K562 (cell line): Measurements from ENCODE around the gene TMTC4.

Source experiments
- MYC ChIP-seq, 2 experiments: fragments of 250-450 bp in 1 of 2; sonication (Bioruptor Pico) in 1 of 2; IDR thresholded peaks; 2 replicates each; pipeline versions ENCODE4 v1.5.1 to v1.6.1; 2012 to 2021; ENCODE audit warnings: low read depth in 2 of 2, borderline replicate concordance in 1 of 2, improper control_type of control experiment in 1 of 2, low read length in 1 of 2, mild to moderate bottlenecking in 1 of 2, moderate library complexity in 1 of 2
- TF ChIP-seq, protein P1 (sequence below), 3 experiments: IDR thresholded peaks in 2 of 3; conservative IDR thresholded peaks in 1 of 3; 2 replicates each; pipeline ENCODE4 v1.5.1; 2011 to 2012; ENCODE audit warnings: low read length in 3 of 3, mild to moderate bottlenecking in 3 of 3, control low read depth in 2 of 3, improper control_type of control experiment in 1 of 3, inconsistent platforms in 1 of 3, low read depth in 1 of 3, mixed read lengths in 1 of 3, moderate library complexity in 1 of 3; ENCODE audit not compliant: insufficient read depth in 2 of 3

DNA sequence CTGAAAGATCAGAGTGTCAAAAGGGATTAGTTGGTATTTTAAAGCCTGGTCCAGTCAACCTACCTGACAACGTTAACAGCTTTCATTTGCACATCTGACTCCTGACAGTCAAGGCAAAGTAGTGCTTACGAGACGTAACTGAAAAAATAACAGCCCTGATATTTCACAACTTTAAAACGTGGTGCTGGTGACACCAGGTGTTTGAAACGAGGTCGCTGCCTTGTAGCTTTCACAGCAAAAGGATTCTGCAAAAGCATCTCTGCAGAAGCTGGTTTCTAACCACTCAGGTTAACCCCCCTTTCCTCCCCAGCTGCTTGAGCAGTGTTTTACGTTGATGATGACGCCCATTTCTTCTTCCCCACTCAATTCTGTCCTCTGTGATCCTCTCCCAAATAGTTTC, 109.3 kb downstream of the TMTC4 start:
- TF ChIP-seq, protein P1, sequence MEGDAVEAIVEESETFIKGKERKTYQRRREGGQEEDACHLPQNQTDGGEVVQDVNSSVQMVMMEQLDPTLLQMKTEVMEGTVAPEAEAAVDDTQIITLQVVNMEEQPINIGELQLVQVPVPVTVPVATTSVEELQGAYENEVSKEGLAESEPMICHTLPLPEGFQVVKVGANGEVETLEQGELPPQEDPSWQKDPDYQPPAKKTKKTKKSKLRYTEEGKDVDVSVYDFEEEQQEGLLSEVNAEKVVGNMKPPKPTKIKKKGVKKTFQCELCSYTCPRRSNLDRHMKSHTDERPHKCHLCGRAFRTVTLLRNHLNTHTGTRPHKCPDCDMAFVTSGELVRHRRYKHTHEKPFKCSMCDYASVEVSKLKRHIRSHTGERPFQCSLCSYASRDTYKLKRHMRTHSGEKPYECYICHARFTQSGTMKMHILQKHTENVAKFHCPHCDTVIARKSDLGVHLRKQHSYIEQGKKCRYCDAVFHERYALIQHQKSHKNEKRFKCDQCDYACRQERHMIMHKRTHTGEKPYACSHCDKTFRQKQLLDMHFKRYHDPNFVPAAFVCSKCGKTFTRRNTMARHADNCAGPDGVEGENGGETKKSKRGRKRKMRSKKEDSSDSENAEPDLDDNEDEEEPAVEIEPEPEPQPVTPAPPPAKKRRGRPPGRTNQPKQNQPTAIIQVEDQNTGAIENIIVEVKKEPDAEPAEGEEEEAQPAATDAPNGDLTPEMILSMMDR (IDR thresholded peaks at IDR 0.05 in 2 of 3, conservative IDR thresholded peaks at IDR 0.05 in 1 of 3; ENCODE audit: insufficient read depth in 2 of 3, low read depth in 1 of 3, low read length in 3 of 3) = no peak
- TF ChIP-seq MYC (IDR thresholded peaks at IDR 0.05; ENCODE audit: low read depth, low read length) (no peak), MYC (CRISPR knock-in tag; IDR thresholded peaks at IDR 0.05; ENCODE audit: borderline replicate concordance, low read depth) (no peak)
